ENCODE results near the gene TOX4. TPM values are rescaled to one million over a fixed set of nuclear protein-coding genes. Genes with fewer than 3 reads are reported as not detected.
A peak's percentile ranks its signal among the peaks of the same experiment; 100 is the strongest.

The TOX4 gene
- total RNA-seq, 2 donors from 2014 or later, result 34.5 to 54.7 TPM

DNA sequence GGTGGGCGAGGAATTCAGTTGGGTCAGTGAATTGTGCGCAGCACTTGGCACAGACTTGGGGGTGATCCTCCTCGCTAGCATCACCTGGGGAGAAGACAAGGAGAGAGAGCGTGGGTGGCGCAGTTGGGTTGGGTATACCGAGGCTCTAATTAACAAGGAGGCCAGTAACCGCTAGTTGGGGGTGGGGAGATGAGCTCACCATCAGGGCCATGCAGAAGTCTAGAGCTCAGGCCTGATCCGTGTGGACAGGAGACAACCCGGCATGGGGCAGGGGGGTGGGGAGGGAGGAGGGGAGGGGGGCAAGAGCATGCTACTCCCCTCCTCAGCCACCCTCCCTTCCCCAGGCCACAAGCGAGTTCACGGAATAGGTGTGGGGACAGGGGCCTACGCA is 48.6 kb downstream of the TOX4 start:
- ATAC-seq (ENCODE audit: insufficient number of reproducible peaks, low FRiP score, low read depth), result no peak
- H3K27ac ChIP-seq, result peak overlapping the region in 1 of 2 donors; percentile 32
- H3K4me1 ChIP-seq (ENCODE audit: control insufficient read depth in 1 of 2, low read depth in 2 of 2), result peaks cover 8% of the 10 kb centered on the region in 2 donors
- peak overlapping the region; percentile 98 for H3K4me3 ChIP-seq
- TF ChIP-seq, protein P1, sequence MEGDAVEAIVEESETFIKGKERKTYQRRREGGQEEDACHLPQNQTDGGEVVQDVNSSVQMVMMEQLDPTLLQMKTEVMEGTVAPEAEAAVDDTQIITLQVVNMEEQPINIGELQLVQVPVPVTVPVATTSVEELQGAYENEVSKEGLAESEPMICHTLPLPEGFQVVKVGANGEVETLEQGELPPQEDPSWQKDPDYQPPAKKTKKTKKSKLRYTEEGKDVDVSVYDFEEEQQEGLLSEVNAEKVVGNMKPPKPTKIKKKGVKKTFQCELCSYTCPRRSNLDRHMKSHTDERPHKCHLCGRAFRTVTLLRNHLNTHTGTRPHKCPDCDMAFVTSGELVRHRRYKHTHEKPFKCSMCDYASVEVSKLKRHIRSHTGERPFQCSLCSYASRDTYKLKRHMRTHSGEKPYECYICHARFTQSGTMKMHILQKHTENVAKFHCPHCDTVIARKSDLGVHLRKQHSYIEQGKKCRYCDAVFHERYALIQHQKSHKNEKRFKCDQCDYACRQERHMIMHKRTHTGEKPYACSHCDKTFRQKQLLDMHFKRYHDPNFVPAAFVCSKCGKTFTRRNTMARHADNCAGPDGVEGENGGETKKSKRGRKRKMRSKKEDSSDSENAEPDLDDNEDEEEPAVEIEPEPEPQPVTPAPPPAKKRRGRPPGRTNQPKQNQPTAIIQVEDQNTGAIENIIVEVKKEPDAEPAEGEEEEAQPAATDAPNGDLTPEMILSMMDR (IDR thresholded peaks at IDR 0.05), result no peak
- peaks cover 4% of the 10 kb centered on the region for H3K36me3 ChIP-seq
- H3K9me3 ChIP-seq, result no peaks in the 10 kb centered on the region
- DNase-seq (ENCODE audit: low spot score), result no peak
- no peaks in the 10 kb centered on the region for H3K27me3 ChIP-seq (replicated peaks; ENCODE audit: insufficient read depth)

DNA sequence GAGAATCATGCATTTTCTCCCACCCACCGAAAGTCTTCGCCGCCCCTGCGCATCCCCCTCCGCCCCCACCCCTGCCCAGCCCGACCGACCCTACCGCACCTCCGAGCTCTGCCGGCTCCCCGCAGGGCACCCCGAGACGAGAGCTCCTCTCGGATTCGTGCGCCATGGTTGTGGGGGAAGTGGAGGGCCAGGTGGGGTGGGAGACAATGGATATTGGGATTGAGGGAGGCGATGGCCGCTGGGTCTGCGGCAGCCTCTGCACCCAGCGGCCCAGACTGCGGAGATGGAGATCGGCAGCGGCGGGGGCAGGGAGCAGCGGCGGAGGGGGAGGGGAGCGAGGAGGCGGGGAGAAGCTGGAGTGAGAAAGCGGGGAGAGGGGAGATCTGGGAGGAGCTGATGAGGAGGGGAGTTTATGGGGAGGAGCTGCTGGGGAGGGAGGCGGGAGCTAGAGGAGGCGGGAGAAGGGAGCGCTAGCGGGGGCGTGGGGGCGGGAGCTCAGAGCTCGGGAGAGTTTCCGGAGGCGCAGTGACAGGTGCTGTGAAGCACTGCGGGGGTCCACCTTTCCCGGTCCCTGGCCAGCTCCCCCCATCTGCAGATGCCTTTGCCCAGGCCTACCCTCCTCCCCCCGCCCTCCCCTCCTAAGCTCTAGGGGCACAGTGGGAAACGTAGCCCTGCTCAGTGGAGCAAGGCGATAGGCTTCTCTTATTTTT is 49.1 kb downstream of the TOX4 start, which contains the start of gene SALL2:
Gene SALL2, minus strand, starts transcription at position 385 of the 710 bp plus-strand sequence. Its CDS starts 219 bp downstream, at position 166.
- DNase-seq (ENCODE audit: low spot score) (peak; percentile 36), ATAC-seq (ENCODE audit: insufficient number of reproducible peaks, low FRiP score, low read depth) (no peak)
- Histone ChIP-seq H3K4me1 (ENCODE audit: control insufficient read depth in 1 of 2, low read depth in 2 of 2) (peaks cover 8% of the 10 kb centered on the region in 2 donors), H3K4me3 (peak within 1 kb of the TSS; percentile 98), H3K36me3 (peaks cover 4% of the 10 kb centered on the region), H3K27ac (peak within 1 kb of the TSS; percentile 27 to 32), H3K27me3 (replicated peaks; ENCODE audit: insufficient read depth) (no peaks in the 10 kb centered on the region), H3K9me3 (no peaks in the 10 kb centered on the region)
- TF ChIP-seq, protein P1 (IDR thresholded peaks at IDR 0.05), result no peak

DNA sequence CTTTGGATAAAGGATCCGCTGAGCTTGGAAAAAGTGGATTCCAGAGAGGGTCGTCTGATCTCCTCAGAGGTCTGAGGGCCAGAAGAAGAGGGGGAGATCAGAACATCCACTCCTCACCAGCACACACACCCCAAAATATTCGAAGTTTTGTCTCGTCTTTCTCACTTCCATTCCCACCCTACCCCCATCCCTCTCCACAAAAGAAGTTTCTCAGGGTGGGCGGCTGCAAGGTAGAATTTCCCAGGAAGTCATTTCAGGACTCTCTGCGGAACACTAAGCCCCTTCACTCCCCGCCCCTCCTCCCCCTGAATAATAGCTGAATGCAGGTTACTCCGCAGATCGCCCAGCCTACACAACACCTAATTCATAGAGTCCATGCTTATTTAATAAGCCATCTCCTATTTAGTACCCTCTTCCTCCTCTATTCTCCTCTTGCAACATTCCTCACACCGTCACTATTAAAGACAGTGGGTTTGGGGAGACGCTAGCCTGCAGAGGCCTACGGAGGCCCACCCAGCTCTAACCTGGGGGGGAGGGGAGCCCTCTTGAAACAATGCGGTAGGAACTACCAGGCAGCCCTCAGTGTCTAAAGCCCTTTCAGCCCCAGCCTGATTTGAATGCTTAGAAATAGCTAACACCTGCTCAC is 49.8 kb downstream of the TOX4 start:
- H3K4me1 ChIP-seq (ENCODE audit: control insufficient read depth in 1 of 2, low read depth in 2 of 2), result peaks cover 8% of the 10 kb centered on the region in 2 donors
- peak overlapping the region in 1 of 2 donors; percentile 32 for H3K27ac ChIP-seq
- peaks cover 4% of the 10 kb centered on the region for H3K36me3 ChIP-seq
- no peak for DNase-seq (ENCODE audit: low spot score)
- H3K9me3 ChIP-seq, result no peaks in the 10 kb centered on the region
- ATAC-seq (ENCODE audit: insufficient number of reproducible peaks, low FRiP score, low read depth), result no peak
- TF ChIP-seq, protein P1 (IDR thresholded peaks at IDR 0.05), result no peak
- no peaks in the 10 kb centered on the region for H3K27me3 ChIP-seq (replicated peaks; ENCODE audit: insufficient read depth)
- H3K4me3 ChIP-seq, result peak overlapping the region; percentile 98

DNA sequence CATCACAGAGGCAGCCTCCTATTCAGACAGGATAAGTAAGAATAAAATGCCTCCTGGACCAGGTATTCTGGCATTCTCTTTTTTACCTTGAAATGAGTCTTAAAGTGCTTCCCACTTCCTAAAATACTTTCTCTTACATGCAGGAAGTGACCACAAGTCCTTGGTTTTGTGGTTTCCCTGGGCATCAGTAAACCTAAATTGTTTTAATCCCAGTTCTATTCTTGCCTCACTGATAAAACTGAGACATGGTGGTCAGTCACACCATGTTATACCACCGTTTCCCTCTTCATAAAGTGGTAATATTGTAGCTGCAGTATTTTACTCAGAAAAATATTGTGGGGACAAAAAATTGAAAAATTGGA is 50.3 kb downstream of the TOX4 start:
- Histone ChIP-seq H3K27ac (no peak overlapping the region), H3K4me3 (peak overlapping the region; percentile 98), H3K9me3 (no peaks in the 10 kb centered on the region), H3K36me3 (peaks cover 4% of the 10 kb centered on the region), H3K4me1 (ENCODE audit: control insufficient read depth in 1 of 2, low read depth in 2 of 2) (peaks cover 8% of the 10 kb centered on the region in 2 donors), H3K27me3 (replicated peaks; ENCODE audit: insufficient read depth) (no peaks in the 10 kb centered on the region)
- DNase-seq (ENCODE audit: low spot score), result no peak
- TF ChIP-seq, protein P1 (IDR thresholded peaks at IDR 0.05), result no peak
- ATAC-seq (ENCODE audit: insufficient number of reproducible peaks, low FRiP score, low read depth), result no peak
